Endothelial cell of umbilical vein (primary cell): ENCODE measurements around the gene MC1R.

Experiments
- EZH2 ChIP-seq: IDR thresholded peaks from 2 replicates; pipeline ENCODE4 v1.6.1; 2012; ENCODE audit warnings: borderline replicate concordance, low read depth, mild to moderate bottlenecking, moderate library complexity, low read length, inconsistent platforms; ENCODE audit not compliant: severe bottlenecking
- FOS ChIP-seq: IDR thresholded peaks from 2 replicates; pipeline ENCODE4 v1.6.1; 2011; ENCODE audit warnings: mild to moderate bottlenecking, low read length, moderate library complexity, borderline replicate concordance; ENCODE audit not compliant: insufficient read depth
- JUN ChIP-seq: IDR thresholded peaks from 2 replicates; pipeline ENCODE4 v1.6.1; 2011; ENCODE audit warnings: borderline replicate concordance, low read depth; ENCODE audit not compliant: insufficient read length, insufficient read depth
- POLR2A ChIP-seq: IDR thresholded peaks from 2 replicates; pipeline ENCODE4 v1.6.1; 2012; ENCODE audit warnings: low read depth, mild to moderate bottlenecking, control low read depth, low read length
- POLR2AphosphoS5 ChIP-seq: IDR thresholded peaks from 2 replicates; pipeline ENCODE4 v1.6.1; 2012; ENCODE audit warnings: low read depth, mild to moderate bottlenecking, control low read depth, low read length, moderate library complexity; ENCODE audit not compliant: insufficient read depth
- TF ChIP-seq, protein P1 (sequence below), 2 donors: IDR thresholded peaks; 1 replicate in 1 of 2; 2 replicates in 1 of 2; pipeline ENCODE4 v1.5.1; 2011; ENCODE audit warnings: low read length in 2 of 2, mild to moderate bottlenecking in 2 of 2, moderate library complexity in 2 of 2, control low read depth in 1 of 2, inconsistent platforms in 1 of 2, low read depth in 1 of 2; ENCODE audit not compliant: insufficient read depth in 1 of 2; ENCODE audit errors: extremely low read depth in 1 of 2
- TF ChIP-seq, protein P2 (sequence below): IDR thresholded peaks from 2 replicates; pipeline ENCODE4 v1.6.1; 2011; ENCODE audit not compliant: insufficient read depth, insufficient read length

DNA sequence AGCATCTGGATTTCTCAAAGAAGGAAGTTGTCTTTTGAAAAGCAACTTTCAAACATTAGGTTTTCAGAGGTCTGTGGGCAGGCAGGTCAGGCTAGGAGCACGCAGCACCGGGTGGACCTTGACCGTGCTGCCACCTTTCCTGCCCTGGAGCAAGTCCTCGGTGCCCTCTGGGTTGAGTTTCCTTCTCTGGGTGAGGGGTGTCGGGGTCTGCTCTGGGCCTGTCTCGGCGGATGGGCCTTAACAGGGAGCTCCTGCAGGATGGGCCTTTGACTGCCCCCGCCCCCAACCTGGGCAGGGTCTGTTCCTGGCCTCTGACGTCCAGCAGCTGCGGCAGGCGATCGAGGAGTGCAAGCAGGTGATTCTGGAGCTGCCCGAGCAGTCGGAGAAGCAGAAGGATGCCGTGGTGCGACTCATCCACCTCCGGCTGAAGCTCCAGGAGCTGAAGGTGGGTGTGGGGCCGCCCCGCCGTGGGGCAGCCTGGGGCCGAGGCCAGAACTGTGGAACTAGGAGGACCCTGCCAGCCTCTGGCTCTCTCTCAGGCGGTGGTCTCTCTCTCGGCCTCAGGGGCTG is 38.6 kb downstream of the MC1R start:
- TF ChIP-seq EZH2 (no peak), POLR2AphosphoS5 (no peak), JUN (no peak), POLR2A (no peak), FOS (no peak)
- TF ChIP-seq, protein P1, sequence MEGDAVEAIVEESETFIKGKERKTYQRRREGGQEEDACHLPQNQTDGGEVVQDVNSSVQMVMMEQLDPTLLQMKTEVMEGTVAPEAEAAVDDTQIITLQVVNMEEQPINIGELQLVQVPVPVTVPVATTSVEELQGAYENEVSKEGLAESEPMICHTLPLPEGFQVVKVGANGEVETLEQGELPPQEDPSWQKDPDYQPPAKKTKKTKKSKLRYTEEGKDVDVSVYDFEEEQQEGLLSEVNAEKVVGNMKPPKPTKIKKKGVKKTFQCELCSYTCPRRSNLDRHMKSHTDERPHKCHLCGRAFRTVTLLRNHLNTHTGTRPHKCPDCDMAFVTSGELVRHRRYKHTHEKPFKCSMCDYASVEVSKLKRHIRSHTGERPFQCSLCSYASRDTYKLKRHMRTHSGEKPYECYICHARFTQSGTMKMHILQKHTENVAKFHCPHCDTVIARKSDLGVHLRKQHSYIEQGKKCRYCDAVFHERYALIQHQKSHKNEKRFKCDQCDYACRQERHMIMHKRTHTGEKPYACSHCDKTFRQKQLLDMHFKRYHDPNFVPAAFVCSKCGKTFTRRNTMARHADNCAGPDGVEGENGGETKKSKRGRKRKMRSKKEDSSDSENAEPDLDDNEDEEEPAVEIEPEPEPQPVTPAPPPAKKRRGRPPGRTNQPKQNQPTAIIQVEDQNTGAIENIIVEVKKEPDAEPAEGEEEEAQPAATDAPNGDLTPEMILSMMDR (IDR thresholded peaks at IDR 0.05; ENCODE audit: extremely low read depth in 1 of 2, insufficient read depth in 1 of 2, low read depth in 1 of 2, low read length in 2 of 2): no peak
- TF ChIP-seq, protein P2, sequence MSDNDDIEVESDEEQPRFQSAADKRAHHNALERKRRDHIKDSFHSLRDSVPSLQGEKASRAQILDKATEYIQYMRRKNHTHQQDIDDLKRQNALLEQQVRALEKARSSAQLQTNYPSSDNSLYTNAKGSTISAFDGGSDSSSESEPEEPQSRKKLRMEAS: no peak
